HG03432 (cell line): ENCODE results near the gene NUAK2.

Experiments used
- ATAC-seq: cut with Tn5 transposase; IDR thresholded peaks from one replicate; pipeline ENCODE4 v1.9.1; 2021; ENCODE audit warnings: mild to moderate bottlenecking, moderate library complexity; ENCODE audit not compliant: unreplicated experiment

NUAK2 gene

DNA sequence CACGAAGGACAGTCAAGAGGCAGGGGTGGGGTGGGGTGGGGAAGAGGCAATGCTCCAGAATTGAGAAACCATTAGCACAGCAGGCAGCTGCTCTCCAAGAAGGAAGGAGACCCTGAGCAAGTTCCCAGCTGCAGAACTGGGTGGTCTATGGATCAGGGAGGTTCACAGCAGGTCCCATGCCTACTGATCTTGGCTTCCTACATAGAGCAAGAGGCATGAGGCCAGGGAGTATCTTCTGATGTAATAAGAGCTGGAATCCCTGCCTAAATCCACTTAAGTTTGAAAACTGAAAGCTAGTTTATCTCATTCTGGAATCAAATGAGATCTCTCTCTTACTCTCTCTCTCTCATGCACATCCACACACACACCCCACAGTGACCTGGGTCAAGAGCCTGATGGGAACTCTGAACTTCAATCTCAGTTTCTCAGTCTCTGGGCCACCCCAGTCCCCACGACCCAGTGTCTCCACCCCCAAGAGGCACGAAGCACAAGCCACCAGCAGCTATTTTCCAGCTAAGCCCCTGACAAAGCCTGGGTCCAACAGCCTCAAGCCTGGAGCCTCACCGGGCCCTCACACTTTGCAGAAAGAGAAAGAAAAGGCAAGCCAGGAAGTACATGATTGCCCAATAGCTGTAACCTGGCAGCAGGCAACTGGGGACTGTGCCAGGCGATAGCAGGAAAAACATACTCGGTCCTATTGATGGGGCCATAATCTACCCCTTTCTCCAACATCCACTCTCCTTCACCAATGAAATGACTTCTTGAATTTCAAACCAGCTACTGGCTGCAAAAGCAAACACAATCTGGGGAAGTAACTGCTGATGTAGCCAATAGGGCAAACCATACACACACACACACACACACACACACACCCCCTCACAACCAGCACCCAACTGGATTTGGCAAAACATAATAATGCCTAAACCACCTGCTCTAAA is 2.2 kb downstream of the NUAK2 start:
- no peak for ATAC-seq

DNA sequence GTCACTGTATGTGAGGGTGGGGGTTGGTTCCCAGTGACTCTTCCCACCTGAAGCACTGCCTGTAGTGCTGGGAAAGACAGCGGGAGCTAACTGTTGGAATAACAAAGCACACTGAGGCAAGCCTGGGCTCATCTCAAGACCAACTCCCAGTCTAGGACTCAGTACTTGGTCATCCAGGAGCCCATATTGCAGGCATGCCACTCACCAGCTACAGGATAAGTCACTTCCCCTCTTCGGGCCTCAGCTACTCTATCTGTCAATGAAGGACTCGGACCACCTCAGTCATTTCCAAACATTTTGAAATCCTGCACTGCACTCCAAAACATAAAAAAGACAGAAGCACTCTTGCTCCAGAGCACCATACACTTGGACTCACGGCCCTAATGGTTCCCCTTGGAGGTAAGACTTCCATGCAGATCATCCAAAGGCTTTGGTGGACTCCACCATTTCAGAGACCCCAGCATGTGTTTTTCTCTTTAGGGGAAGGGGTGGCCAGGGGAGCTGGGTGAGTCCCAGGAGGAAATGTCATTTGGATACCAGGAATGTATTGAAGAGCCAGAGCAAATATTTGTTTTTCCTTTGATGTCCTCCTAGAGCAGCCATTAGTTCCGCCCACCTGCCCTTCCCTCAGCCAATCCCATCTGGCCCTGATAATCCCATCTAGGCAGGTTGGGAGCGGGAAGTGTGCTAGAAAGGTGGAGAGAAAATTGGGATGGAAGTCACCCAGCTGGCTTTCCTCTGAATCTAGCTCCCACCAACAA is 3.1 kb downstream of the NUAK2 start:
- ATAC-seq, result no peak

DNA sequence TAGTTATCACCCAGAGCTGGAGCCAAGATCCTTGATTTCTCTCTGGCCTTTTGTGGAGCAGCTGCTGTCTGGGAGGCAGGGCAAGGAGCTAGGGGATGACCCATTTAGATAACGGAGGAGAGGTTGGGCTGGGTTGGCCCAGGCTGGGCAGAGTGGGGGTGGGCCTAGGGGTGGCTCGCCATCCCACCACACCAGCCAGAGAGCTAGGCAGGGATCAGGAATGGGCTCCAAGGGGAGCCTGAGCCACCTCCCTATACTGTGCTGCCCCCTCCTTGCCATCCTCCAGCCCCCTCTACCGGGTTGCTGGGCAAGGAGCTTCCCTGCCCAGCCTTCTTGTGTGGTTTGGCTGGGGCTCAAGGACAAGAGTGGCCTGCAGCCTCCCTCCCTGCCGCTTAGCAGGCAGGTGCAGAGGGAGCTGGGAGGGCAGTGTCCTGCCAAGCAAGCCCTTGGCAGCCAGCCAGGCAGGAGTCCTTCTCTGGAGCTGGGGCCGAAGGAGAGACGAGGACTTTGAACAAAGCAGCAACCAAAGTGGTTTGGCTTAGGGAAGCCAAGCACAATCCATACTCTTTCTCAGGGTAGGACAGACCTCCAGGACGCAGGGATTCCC is 4.1 kb downstream of the NUAK2 start:
- no peak for ATAC-seq

DNA sequence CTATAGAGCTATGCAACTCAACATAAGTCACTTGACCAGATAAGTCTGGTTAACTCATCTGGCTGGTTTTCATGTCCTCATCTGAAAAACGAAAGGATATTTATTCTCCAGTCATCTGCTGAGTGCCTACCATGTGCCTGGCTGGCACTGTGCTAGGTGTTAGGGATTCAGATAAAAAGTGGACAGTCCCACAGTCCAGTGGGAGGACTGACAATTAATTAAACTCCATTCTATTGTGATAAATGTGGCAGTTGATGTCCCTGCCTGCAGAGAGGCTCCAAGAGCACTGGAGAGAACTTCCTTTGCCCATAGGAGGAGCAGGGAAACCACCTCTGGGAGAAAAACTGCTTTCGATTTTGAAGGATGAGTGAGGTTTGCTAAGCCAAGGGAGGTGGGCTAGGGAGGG is 5.4 kb downstream of the NUAK2 start:
- ATAC-seq, result no peak

DNA sequence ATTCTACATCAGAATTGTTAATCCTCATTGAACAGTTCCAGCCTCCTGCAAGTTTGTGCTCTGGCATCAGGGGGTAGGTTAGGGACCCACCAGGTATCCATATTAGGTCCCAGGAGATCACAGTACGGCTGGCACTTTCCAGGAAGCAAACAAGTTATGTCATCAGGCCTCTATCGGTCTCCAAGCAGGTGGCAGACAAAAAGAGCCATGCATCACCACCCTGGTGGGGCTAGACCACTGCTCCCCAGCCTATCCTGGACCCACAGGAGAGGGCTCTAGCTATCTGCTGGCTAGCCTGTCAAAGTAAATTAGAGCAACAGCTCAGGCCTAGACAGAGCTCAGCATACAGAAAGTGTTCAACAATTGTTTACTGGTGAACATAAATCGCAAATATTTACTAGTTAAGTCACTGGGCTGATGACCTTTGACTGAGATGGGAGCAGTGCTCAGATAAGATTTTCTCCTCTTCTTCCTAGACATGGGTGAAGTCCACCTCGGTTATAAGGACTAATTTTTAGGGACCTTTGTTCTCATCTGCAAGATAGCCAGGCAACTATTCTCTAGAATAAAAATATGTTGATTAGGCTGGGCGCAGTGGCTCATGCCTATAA is 6.4 kb downstream of the NUAK2 start:
- no peak for ATAC-seq

DNA sequence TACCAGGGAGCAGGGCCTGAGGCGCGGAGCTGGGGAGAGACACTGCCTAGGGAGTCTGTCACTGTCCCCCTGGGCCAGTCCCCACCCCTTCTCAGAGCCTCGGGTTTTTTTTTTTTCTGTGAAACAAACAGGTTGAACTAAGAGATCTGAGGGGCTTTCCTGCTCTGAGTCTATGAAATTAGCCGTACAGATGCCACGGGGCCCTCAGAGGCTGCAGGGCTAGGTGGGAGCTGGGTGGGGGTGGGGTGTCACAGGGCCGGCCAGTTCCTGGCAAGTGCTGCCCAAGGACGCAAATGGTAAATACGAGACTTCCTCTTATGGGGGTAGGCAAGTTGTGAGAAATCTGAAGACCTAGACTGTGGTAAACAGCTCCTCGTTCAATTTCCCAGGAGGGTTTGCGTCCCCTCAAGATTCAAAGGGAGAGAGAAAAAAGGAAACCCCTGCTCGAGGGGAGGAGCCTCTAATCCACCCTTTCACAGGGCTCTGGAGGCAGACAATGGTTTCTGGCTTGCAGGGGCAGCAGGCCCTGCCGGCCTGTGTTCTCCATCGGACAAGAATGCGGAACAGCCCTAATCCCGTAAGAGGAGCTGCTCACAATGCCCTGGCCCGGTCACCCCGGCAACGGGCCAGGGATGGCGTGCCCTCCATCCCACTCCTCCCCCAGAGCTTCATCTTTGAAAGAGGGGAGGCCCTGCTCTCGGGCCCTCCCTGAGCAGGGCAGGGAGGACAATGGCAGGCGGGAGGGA is 7.8 kb downstream of the NUAK2 start:
- peak; percentile 62 for ATAC-seq

DNA sequence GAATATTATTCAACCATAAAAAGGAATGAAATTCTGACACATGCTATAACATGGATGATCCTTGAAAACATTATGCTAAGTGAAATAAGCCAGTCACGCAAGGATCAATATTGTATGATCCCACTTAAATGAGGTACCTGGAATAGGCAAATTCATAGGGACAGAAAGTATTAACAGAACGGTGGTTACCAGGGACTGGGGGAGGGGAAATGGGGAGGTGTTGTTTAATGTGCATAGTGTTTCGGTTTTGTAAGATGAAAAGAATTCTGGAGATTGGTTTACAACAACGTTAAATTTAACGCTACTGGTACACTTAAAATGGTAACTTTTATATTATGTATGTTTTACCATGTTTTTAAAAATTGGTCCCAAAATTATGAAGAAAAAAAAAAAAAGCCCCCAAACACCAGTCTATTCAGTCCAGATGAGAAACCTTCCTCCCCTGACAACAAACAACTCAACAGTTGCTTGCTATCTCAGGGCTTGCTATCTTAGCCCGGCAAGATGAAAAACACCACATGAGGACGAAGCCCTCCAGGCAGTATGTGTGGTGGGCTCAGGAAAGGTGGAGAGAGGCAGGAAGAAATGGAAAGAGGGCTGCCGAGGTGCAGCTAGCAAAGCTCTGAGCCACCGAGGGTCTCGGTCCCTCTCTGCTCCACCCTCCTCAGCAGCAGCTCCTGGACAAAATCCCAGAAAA is 8.5 kb downstream of the NUAK2 start:
- ATAC-seq, result no peak

DNA sequence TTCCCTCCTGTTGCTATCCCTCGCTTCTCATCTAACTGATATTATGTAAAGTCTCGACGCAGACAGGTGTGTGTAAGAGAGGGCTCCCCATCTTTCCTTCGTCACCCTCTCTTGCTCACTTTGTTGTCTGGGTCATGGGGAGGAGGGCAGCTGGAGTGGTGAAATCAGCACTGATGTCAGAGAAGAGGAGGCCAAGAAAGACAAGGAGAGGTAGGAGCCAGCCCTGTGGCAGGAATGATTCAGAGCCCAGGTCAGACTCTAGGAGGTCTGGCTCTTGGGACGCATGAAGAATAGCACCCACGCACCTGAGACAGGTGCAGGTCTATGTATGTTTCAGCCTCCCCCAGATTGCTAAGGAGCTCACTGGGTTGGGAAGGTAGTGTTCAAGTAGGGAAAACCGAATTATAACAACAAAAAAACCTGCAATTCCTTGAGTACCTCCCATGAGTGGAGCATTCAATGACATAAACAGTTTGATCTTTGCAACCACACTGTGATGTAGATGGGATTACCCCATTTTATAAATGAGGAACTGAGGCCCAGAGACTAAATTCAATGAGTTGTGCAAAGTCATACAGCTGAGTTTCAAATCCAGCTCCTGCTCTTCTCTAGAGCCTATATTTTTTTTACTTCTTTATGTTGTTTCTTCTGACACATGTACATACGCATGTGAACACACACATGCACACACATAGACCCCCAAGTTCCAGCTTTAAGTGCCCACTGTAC is 10.4 kb downstream of the NUAK2 start:
- no peak for ATAC-seq

DNA sequence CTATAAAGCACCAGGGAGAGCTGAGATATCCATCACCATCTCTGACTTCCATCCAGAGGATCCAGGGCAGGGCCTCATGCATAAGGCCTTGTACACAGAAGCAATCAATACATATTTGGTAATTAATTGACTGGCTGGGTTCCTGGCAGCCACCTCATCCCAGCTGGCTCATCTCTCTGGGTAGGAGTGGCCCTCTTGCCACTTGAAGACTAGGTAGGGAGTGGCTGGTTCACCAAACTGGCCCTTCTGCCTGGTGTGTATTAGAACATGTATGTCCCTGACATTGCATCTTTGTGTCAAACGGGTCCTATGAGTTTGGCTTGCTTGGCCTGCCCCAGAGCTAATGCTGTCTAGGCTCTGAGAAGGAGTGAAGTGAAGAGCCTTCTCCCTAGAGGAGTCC is 11.8 kb downstream of the NUAK2 start:
- ATAC-seq, result no peak

DNA sequence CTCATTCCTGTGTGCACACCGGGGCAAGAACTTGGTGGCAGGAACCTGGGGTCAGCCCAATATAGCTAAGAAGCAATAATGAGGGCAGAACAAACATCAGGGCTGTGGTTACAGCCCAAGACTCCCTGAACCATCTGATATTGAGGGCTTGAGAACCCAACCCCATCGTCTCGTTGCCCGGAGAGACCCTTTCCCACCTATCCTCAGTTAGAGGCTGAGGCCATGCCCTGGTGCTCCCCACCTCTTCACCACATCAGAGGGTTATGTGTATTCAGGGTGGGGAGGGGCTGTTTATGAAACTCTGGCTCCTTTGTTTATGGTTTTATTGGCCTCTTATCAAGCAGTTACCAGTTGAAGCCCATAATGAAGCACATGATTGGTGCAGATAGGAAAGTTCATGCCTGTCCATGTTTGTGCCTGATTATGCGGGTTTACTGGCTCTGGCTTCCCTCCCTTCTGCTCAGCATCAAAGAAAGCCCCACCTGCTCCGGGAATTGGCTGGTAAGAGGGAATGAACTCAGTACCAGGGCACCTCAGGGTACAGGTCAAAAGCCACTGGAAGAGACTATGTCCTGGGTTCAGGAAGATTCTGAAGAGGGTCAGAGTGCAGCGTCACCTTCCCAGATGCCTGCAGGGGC is 14.5 kb downstream of the NUAK2 start:
- no peak for ATAC-seq

DNA sequence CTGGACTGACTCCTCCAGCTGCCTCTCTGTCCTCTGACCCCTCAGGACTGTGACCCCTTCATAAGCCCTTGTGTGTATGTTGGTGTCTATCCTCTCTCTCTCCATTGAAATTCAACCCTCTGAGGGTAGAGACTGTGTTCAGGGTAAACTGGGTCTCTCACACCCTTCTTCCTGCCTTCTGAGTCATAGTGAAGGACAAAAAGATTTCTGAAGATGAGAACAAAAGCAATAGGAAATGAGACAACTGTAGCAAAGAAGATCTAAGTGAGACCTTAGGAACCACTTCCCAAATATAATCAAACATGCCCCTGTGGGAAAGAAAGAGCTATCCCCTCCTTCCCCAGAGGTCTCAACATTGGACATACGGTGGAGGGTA is 16.9 kb downstream of the NUAK2 start:
- ATAC-seq, result no peak

DNA sequence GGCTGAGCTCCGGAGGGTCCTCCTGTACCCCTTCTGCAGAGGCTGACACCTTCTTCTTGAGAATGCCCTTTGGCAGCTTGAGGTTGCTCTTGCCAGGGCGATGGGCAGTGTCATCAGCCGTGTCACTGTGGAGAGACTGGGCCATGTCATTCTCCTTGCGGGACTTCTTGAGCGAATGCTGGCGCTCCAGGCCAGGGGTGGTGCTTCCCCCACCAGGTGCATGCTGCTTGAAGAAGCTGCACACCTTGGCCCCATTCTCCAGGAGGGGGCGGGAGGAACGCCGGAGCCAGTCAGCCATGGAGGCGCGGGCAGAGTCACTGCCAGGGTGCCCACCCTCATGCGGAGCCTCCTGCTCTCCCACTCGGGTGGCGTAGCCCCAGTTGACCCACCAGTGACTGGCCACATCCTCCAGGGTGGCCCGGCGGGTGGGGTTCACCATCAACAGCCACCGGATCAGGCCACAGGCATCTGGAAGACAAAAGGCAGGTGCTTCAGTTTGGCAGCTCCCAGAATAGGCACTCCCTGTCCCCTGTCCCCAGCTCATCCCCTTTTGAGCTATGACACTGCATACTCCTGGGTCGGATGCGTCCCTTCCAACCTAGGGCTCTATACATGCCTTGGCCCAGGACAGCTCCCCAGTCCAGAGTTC is 17.4 kb downstream of the NUAK2 start:
- ATAC-seq, result no peak

DNA sequence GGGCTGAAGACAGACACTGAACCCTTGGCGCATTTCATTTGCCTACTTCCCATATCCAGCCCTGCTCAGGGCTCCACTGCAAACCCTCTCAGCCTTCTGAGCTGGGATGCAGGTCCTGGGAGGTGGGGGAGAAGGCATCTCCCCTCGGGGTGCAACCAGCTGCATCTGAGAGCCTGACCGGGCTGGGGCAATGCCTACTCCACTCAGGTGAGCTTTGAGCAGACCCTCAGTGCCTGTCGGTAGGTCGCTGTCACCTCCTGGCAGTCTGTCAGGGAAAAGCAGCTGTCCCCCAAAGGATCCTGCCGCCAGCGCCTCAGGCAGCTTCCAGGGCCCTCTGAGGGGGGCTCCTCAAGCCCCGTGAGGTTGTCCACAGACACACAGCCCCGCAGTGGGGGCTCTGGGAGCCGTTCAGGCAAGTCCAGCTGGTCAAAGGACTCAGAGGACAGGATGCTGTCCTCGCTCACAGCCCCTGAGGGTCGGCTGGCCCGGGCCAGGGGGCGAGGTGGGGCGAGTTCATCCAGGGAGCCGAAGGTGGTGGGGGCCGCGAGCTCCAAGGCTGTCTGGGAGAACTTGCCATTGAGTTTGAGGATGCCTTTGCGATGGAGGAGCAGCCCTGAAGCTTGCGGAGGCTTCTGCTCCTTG is 18.2 kb downstream of the NUAK2 start:
- no peak for ATAC-seq

DNA sequence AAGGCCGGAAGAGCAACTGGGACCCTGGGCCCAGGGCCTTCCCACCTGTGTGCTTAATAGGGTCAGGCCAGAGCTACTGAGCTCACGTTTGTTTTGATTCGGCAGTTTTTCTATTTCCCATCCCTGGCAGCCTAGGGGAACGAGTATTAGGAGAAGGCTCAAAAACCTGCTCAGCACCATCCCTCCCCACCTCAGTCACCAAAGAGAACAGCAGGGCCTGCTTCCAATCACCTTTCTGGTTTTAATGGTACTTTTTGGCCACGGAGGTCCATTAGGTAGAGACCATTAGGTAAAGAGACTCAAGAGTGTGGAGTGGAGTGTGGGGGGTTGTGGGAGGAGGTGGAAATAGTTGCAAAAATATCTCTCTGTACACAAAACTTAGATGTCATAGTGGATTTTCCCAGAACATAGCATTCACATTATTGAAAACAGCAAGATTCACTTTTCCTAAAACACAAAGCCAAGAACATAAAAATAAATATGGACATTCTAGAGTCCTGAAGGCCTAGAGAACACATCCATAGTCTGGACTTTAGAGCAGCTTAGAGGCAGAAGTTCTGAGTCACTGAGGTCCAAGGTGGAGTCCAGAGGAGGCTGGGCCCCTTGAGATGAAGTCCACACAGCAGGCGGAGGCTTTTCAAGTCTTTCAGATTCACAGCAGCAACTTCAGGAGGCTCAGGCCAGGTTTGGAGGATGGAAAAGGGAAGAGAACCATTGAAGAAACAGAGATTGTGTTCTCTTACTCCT is 19.5 kb downstream of the NUAK2 start:
- ATAC-seq, result no peak

DNA sequence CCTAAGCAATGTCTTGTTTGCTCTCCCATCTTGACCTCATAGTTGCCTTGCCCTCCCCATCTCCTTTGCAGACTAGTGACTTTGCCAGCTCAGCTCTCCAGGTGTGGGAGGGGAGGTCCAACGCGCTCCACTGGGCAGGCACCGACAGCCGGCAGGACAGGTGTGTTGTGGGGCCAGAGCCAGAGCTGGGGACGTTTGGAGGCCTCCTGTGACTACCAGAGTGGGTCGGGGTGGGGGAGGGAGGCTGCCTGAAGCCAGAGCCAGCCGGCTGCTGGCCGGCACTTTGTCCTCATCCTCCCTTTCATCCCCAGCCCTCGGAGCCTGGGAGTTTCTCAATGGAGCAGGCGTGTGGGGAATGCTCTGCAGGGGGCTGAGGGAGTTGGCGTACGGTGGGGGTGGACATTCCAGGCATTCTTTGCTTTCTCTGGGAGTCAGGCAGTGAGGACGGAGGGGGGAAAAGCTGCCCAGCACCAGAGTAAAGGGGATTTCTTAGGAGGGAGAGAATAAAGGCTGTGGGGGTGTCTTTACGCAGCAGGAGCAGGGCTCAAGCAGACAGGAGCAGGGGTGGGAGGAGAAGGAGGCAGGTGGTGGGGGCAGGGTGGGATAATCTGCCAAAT is 20.2 kb downstream of the NUAK2 start:
- ATAC-seq, result no peak

DNA sequence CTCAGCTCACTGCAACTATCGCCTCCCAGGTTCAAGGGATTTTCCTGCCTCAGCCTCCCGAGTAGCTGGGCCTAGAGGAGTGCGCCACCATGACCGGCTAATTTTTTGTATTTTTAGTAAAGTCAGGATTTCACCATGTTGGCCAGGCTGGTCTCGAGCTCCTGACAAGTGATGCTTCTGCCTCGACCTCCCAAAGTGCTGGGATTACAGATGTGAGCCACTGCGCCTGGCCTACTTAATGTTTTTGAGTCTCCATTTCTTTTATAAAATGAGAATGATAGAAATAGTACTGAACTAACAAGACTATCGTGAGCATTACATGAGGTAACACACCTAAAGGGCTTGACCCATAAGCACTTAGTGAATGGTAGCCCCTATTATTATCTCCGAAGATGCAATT is 21.4 kb downstream of the NUAK2 start:
- ATAC-seq, result no peak
